Panc1 (cell line): ENCODE results near the gene FAM53A.

ENCODE experiments used
- CTCF ChIP-seq: fragments of 450-650 bp; IDR thresholded peaks from 2 replicates; pipeline ENCODE4 v1.5.1; 2017; ENCODE audit warnings: mild to moderate bottlenecking
- POLR2AphosphoS5 ChIP-seq: IDR thresholded peaks from 2 replicates; pipeline ENCODE4 v1.6.1; 2012; ENCODE audit warnings: mild to moderate bottlenecking, low read depth, low read length, moderate library complexity
- REST ChIP-seq, 2 experiments: IDR thresholded peaks; 2 replicates each; pipeline ENCODE4 v1.6.1; 2011 to 2012; ENCODE audit warnings: low read depth in 2 of 2, control low read depth in 1 of 2, low read length in 1 of 2, mild to moderate bottlenecking in 1 of 2, moderate library complexity in 1 of 2; ENCODE audit not compliant: insufficient read depth in 1 of 2
- TCF7L2 ChIP-seq: IDR thresholded peaks from 2 replicates; pipeline ENCODE4 v1.6.1; 2011; ENCODE audit warnings: mild to moderate bottlenecking, low read depth, low read length, inconsistent platforms

- no peak for TF ChIP-seq CTCF
- no peak for TF ChIP-seq REST (IDR thresholded peaks at IDR 0.05; ENCODE audit: insufficient read depth in 1 of 2, low read depth in 2 of 2, low read length in 1 of 2)
- TF ChIP-seq POLR2AphosphoS5: no peak
- no peak for TF ChIP-seq TCF7L2
These were observed 45.9 kb downstream of the FAM53A start for GRCh38 chr4:1638272-1638598.
